ENCODE measurements around the gene SYNGR1. TPM values are rescaled to one million over a fixed set of nuclear protein-coding genes. Genes with fewer than 3 reads are reported as not detected.

SYNGR1 gene
- total and polyA plus RNA-seq, 2 donors (not counting 1 experiment from before 2014, with no cell fraction given): 9.4 to 31.9 TPM

DNA sequence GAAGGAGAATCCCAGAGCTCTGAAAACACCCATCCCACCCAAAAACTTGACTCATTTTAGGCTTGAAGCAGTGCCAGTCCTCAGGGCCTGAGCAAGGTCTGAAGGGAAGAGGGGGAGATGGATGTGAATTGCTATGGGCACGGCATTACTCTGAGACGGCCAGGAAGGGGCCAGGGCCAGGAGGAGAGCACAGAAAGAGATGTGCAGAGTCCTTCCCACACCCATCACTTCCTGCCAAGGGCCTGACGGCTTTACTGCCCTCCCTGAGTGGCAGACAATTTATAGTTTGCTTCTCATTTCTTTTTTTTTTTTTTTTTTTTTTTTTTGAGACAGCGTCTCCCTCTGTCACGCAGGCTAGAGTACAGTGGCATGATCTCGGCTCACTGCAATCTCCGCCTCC lies 72.3 kb downstream of the SYNGR1 start:
- intact Hi-C loops (cut with micrococcal nuclease): no loop called here
- DNase-seq (no peak), ATAC-seq (ENCODE audit: low read depth) (no peak)
- H3K4me1 Mint-ChIP-seq: peaks cover 3% of the 10 kb centered on the region
- peaks cover 2% of the 10 kb centered on the region for H3K79me2 ChIP-seq (ENCODE audit: control insufficient read depth, insufficient read depth, low read length)
- no peak overlapping the region for H3K4me3 Mint-ChIP-seq
- no peaks in the 10 kb centered on the region for H3K4me1 ChIP-seq (ENCODE audit: control insufficient read depth in 2 of 2, insufficient read depth in 2 of 2, low read length in 2 of 2)
- H3K4me2 ChIP-seq (replicated peaks; ENCODE audit: low read depth, low read length, poor library complexity, severe bottlenecking): no peak overlapping the region
- no peak overlapping the region for H3K4me3 ChIP-seq (ENCODE audit: control extremely low read depth in 1 of 5, extremely low read depth in 1 of 5, insufficient read depth in 1 of 5, low read depth in 2 of 5, low read length in 4 of 5)
- no peaks in the 10 kb centered on the region for H3K27me3 ChIP-seq (replicated peaks in 1 of 4; ENCODE audit: control extremely low read depth in 1 of 4, control insufficient read depth in 3 of 4, insufficient read depth in 4 of 4, low read length in 3 of 4)
- ChIA-PET CTCF (no interaction called here), POLR2A (no interaction called here)
- no peaks in the 10 kb centered on the region for H3K9me3 Mint-ChIP-seq (ENCODE audit: insufficient read depth)
- no peaks in the 10 kb centered on the region for H3K27me3 Mint-ChIP-seq
- no peak overlapping the region for H2AFZ ChIP-seq (ENCODE audit: insufficient read depth, low read depth, low read length, poor library complexity, severe bottlenecking)
- H3K9ac ChIP-seq (ENCODE audit: low read length): no peak overlapping the region
- H3K36me3 ChIP-seq (replicated peaks in 1 of 2; ENCODE audit: control extremely low read depth in 1 of 2, control insufficient read depth in 1 of 2, extremely low read depth in 1 of 2, insufficient read depth in 2 of 2, low read length in 1 of 2): peaks cover 2 to 63% of the 10 kb centered on the region in 2 experiments
- H3K27ac Mint-ChIP-seq: no peak overlapping the region
- WGBS (ENCODE audit: insufficient coverage): 87% methylated on average over 3 of the region's 7 CpGs
- TF ChIP-seq CTCF (IDR thresholded peaks at IDR 0.05) (no peak), EZH2 (IDR thresholded peaks at IDR 0.05; ENCODE audit: borderline replicate concordance, insufficient read depth, low read depth, low read length, poor library complexity, severe bottlenecking) (no peak)
- no peaks in the 10 kb centered on the region for H4K20me1 ChIP-seq (ENCODE audit: control insufficient read depth, insufficient read depth, low read length, poor library complexity, severe bottlenecking)
- no peaks in the 10 kb centered on the region for H3K9me3 ChIP-seq (ENCODE audit: control extremely low read depth in 1 of 3, control insufficient read depth in 2 of 3, insufficient read depth in 1 of 3, low read length in 2 of 3)
- H3K27ac ChIP-seq (ENCODE audit: low read length in 2 of 2): no peak overlapping the region

GRCh38 chr22:39422721-39423120 lies 72.9 kb downstream of the SYNGR1 start:
- Histone ChIP-seq H3K79me2 (ENCODE audit: control insufficient read depth, insufficient read depth, low read length) (peaks cover 6% of the 10 kb centered on the region), H3K4me2 (replicated peaks; ENCODE audit: low read depth, low read length, poor library complexity, severe bottlenecking) (no peak overlapping the region), H3K9me3 (ENCODE audit: control extremely low read depth in 1 of 3, control insufficient read depth in 2 of 3, insufficient read depth in 1 of 3, low read length in 2 of 3) (no peaks in the 10 kb centered on the region), H3K27ac (ENCODE audit: low read length in 2 of 2) (no peak overlapping the region), H4K20me1 (ENCODE audit: control insufficient read depth, insufficient read depth, low read length, poor library complexity, severe bottlenecking) (no peaks in the 10 kb centered on the region), H3K4me3 (ENCODE audit: control extremely low read depth in 1 of 5, extremely low read depth in 1 of 5, insufficient read depth in 1 of 5, low read depth in 2 of 5, low read length in 4 of 5) (no peak overlapping the region), H3K36me3 (replicated peaks in 1 of 2; ENCODE audit: control extremely low read depth in 1 of 2, control insufficient read depth in 1 of 2, extremely low read depth in 1 of 2, insufficient read depth in 2 of 2, low read length in 1 of 2) (peaks cover 2 to 65% of the 10 kb centered on the region in 2 experiments), H3K9ac (ENCODE audit: low read length) (no peak overlapping the region), H2AFZ (ENCODE audit: insufficient read depth, low read depth, low read length, poor library complexity, severe bottlenecking) (no peak overlapping the region), H3K27me3 (replicated peaks in 1 of 4; ENCODE audit: control extremely low read depth in 1 of 4, control insufficient read depth in 3 of 4, insufficient read depth in 4 of 4, low read length in 3 of 4) (no peaks in the 10 kb centered on the region), H3K4me1 (ENCODE audit: control insufficient read depth in 2 of 2, insufficient read depth in 2 of 2, low read length in 2 of 2) (no peaks in the 10 kb centered on the region)
- Mint-ChIP-seq H3K9me3 (ENCODE audit: insufficient read depth) (no peaks in the 10 kb centered on the region), H3K27me3 (no peaks in the 10 kb centered on the region), H3K4me1 (peaks cover 3% of the 10 kb centered on the region), H3K4me3 (no peak overlapping the region), H3K27ac (no peak overlapping the region)
- 93% methylated on average over 3 of the region's 6 CpGs for whole genome bisulfite sequencing (ENCODE audit: insufficient coverage)
- ATAC-seq (ENCODE audit: low read depth): no peak
- TF ChIP-seq CTCF (IDR thresholded peaks at IDR 0.05) (no peak), EZH2 (IDR thresholded peaks at IDR 0.05; ENCODE audit: borderline replicate concordance, insufficient read depth, low read depth, low read length, poor library complexity, severe bottlenecking) (no peak)
- ChIA-PET POLR2A (interaction anchor here (0.6 kb wide), 1 partner anchor 423 kb away, joined by 3 read pairs; no protein-coding TSS in a partner anchor), CTCF (no interaction called here)
- DNase-seq: no peak
- intact Hi-C loops (cut with micrococcal nuclease): no loop called here

Data from B cell (primary cell).